Right ventricle myocardium inferior (tissue), 1 donor: ENCODE measurements around the gene FCN3. TPM values are rescaled to one million over a fixed set of nuclear protein-coding genes. Genes with fewer than 3 reads are reported as not detected.

ENCODE experiments used
- ATAC-seq: fragments of 200-7000 bp; cut with Tn5 transposase; one replicate; pipeline ENCODE4 v1.9.1; 2020; ENCODE audit warnings: mild to moderate bottlenecking, moderate library complexity
- DNase-seq: peaks from one replicate; pipeline ENCODE4 v3.0.0; 2021; ENCODE audit errors: missing footprints
- intact Hi-C: fragments of 100-400 bp; cut with DNase I; formaldehyde crosslinking; loops from one replicate; pipeline ENCODE4 v1.11.0; 2022
- total RNA-seq: library from RNA; stranded (reverse); fragmentation: NEBNext Ultra II Directional; extraction: Animal tissue kit (Norgen Biotek cat#: 25700); gene quantifications from one replicate; pipeline ENCODE4 v1.2.1, GENCODE V29; 2021
- donor health status: DM: no; HTN: yes; CAD: no; lungs with severe emphysema.

Gene FCN3
- total RNA-seq, 1 donor from 2014 or later, result 20.7 TPM

- peak; percentile 20 for ATAC-seq
- intact Hi-C loops, result loop anchor here (2.0 kb wide), 1 partner anchor 58 kb away; no protein-coding TSS in a partner anchor
- peak; percentile 83 for DNase-seq
These were observed 41.9 kb downstream of the FCN3 start for GRCh38 chr1:27332536-27333281.

- intact Hi-C loops, result loop anchor here (2.0 kb wide), 1 partner anchor 59 kb away; no protein-coding TSS in a partner anchor
- DNase-seq (no peak), ATAC-seq (peak; percentile 48)
These were observed 42.7 kb downstream of the FCN3 start for GRCh38 chr1:27331922-27332321.

- ATAC-seq (no peak), DNase-seq (peak; percentile 53)
- intact Hi-C loops, result no loop called here
These were observed 43.2 kb downstream of the FCN3 start for GRCh38 chr1:27331426-27331825.

GRCh38 chr1:27330786-27331185 is 43.8 kb downstream of the FCN3 start:
- peak; percentile 63 for DNase-seq
- no peak for ATAC-seq
- intact Hi-C loops, result no loop called here

- ATAC-seq (no peak), DNase-seq (no peak)
- intact Hi-C loops, result no loop called here
These were observed 46.7 kb downstream of the FCN3 start for GRCh38 chr1:27327964-27328363.

GRCh38 chr1:27325286-27325685 is 49.3 kb downstream of the FCN3 start:
- DNase-seq (no peak), ATAC-seq (no peak)
- intact Hi-C loops, result no loop called here

- no peak for ATAC-seq
- intact Hi-C loops, result loop anchor here (5.0 kb wide), 1 partner anchor 45 kb away; the partner anchor contains the start of gene MAP3K6
- no peak for DNase-seq
These were observed 51.9 kb downstream of the FCN3 start for GRCh38 chr1:27322569-27323240.

- intact Hi-C loops, result loop anchor here (5.0 kb wide), 1 partner anchor 45 kb away; the partner anchor contains the start of gene MAP3K6
- DNase-seq, result peak; percentile 99
- ATAC-seq, result peak; percentile 98
These were observed 52.6 kb downstream of the FCN3 start, which contains the start of gene TMEM222 for GRCh38 chr1:27321813-27322568. TMEM222 (plus strand) TSS chr1:27322163; CDS start chr1:27322198, 35 bp downstream.

Other genes starting within 250 kb of the FCN3 start
- gene SLC9A1, start 219.7 kb downstream of the FCN3 start, total RNA-seq, result 20.2 TPM
- gene WDTC1, start 140.2 kb downstream of the FCN3 start, total RNA-seq, result 64.2 TPM
- 17.9 TPM for gene TMEM222, start 52.7 kb downstream of the FCN3 start, total RNA-seq
- 0.78 TPM for gene SYTL1, start 32.8 kb downstream of the FCN3 start, total RNA-seq
- gene MAP3K6, start 7.9 kb downstream of the FCN3 start, total RNA-seq, result 51.3 TPM
- gene CD164L2, start 8.5 kb upstream of the FCN3 start, total RNA-seq, result not detected
- gene GPR3, start 17.8 kb upstream of the FCN3 start, total RNA-seq, result not detected
- 57.3 TPM for gene WASF2, start 115.3 kb upstream of the FCN3 start, total RNA-seq
- 51.2 TPM for gene AHDC1, start 229.3 kb upstream of the FCN3 start, total RNA-seq